Body of pancreas (tissue), 4 donors: Measurements from ENCODE around the gene GPRC5C. TPM values are rescaled to one million over a fixed set of nuclear protein-coding genes. Genes with fewer than 3 reads are reported as not detected.
A peak's percentile ranks its signal among the peaks of the same experiment; 100 is the strongest.

Experiments
- ATAC-seq: fragments of 150-250 bp; one replicate; pipeline ENCODE4 v1.9.1; 2016
- DNase-seq, 4 donors: peaks; one replicate each; pipeline ENCODE4 v3.0.0-alpha.2; 2019
- H3K27ac ChIP-seq, 4 donors: fragments of 200-600 bp; sonication (generic); 1 replicate in 3 of 4; 2 replicates in 1 of 4; pipeline versions ENCODE4 v1.5.1 to v1.6.1; 2016 to 2019; ENCODE audit warnings: mild to moderate bottlenecking in 1 of 4, mixed read lengths in 1 of 4, moderate library complexity in 1 of 4
- H3K27me3 ChIP-seq, 2 donors: fragments of 200-600 bp; sonication (generic); one replicate each; pipeline ENCODE4 v1.6.0; 2016; ENCODE audit warnings: mild to moderate bottlenecking in 1 of 2
- H3K36me3 ChIP-seq, 2 donors: fragments of 200-600 bp; sonication (generic); replicated peaks in 1 of 2; 2 replicates each; pipeline ENCODE4 v1.5.1; 2016; ENCODE audit warnings: low read depth in 2 of 2; ENCODE audit not compliant: insufficient read depth in 1 of 2
- H3K4me1 ChIP-seq: fragments of 200-600 bp; sonication (generic); one replicate; pipeline ENCODE4 v1.6.0; 2016
- H3K4me3 ChIP-seq, 2 donors: fragments of 200-600 bp; sonication (generic); 1 replicate in 1 of 2; 2 replicates in 1 of 2; pipeline ENCODE4 v1.5.1; 2016 to 2019
- H3K9me3 ChIP-seq, 3 donors: fragments of 200-600 bp; sonication (generic); 1 replicate in 2 of 3; 2 replicates in 1 of 3; pipeline ENCODE4 v1.5.1; 2016
- POLR2A ChIP-seq, 3 donors: fragments of 450-650 bp; IDR thresholded peaks; one replicate each; pipeline ENCODE4 v1.6.1; 2016; ENCODE audit warnings: antibody characterized with exemption in 3 of 3, mild to moderate bottlenecking in 2 of 3
- WGBS, 2 donors: methylation state at CpG; one replicate each; pipeline ENCODE4 v1.1.5; 2017; 5-methylcytosine and 5-hydroxymethylcytosine counted together
- intact Hi-C: fragments of 100-400 bp; cut with DNase I; formaldehyde crosslinking; loops from one replicate; pipeline ENCODE4 v1.15.1; 2023
- total RNA-seq, 2 donors: library from RNA; depleted of rRNA; stranded (reverse); fragments of >200 nt; gene quantifications; one replicate each; pipeline ENCODE4 v1.1.0, GENCODE V29; 2016
- TF ChIP-seq, protein P1 (sequence below), 7 experiments: fragments of 450-650 bp in 4 of 7; fragments of 200-600 bp in 3 of 7; sonication (generic) in 3 of 7; IDR thresholded peaks; one replicate each; pipeline ENCODE4 v1.5.1; 2016 to 2019; ENCODE audit warnings: antibody characterized with exemption in 7 of 7

Gene GPRC5C
- total RNA-seq, 2 donors from 2014 or later, result 68.0 to 71.2 TPM

- intact Hi-C loops, result loop anchor here (2.0 kb wide), 1 partner anchor 81 kb away; no protein-coding TSS in a partner anchor
- TF ChIP-seq POLR2A (IDR thresholded peaks at IDR 0.05), result no peak
- TF ChIP-seq, protein P1, sequence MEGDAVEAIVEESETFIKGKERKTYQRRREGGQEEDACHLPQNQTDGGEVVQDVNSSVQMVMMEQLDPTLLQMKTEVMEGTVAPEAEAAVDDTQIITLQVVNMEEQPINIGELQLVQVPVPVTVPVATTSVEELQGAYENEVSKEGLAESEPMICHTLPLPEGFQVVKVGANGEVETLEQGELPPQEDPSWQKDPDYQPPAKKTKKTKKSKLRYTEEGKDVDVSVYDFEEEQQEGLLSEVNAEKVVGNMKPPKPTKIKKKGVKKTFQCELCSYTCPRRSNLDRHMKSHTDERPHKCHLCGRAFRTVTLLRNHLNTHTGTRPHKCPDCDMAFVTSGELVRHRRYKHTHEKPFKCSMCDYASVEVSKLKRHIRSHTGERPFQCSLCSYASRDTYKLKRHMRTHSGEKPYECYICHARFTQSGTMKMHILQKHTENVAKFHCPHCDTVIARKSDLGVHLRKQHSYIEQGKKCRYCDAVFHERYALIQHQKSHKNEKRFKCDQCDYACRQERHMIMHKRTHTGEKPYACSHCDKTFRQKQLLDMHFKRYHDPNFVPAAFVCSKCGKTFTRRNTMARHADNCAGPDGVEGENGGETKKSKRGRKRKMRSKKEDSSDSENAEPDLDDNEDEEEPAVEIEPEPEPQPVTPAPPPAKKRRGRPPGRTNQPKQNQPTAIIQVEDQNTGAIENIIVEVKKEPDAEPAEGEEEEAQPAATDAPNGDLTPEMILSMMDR (IDR thresholded peaks at IDR 0.05), result no peak
- no peak overlapping the region for H3K4me3 ChIP-seq
- peaks cover 7% of the 10 kb centered on the region for H3K4me1 ChIP-seq
- H3K27ac ChIP-seq, result no peak overlapping the region
- 85 to 90% methylated on average over 9 to 10 of the region's 10 CpGs for WGBS, 2 donors
- H3K36me3 ChIP-seq, result no peaks in the 10 kb centered on the region
- no peaks in the 10 kb centered on the region for H3K27me3 ChIP-seq
- ATAC-seq, result no peak
- DNase-seq, result no peak
- H3K9me3 ChIP-seq, result no peaks in the 10 kb centered on the region
Observed at GRCh38 chr17:74461611-74462010, 29.7 kb downstream of the GPRC5C start.

- Histone ChIP-seq H3K4me1 (no peaks in the 10 kb centered on the region), H3K27me3 (no peaks in the 10 kb centered on the region), H3K4me3 (no peak overlapping the region), H3K9me3 (no peaks in the 10 kb centered on the region), H3K27ac (no peak overlapping the region), H3K36me3 (no peaks in the 10 kb centered on the region)
- 72 to 73% methylated on average over 7 of the region's 7 CpGs for WGBS, 2 donors
- TF ChIP-seq, protein P1 (IDR thresholded peaks at IDR 0.05), result no peak
- TF ChIP-seq POLR2A (IDR thresholded peaks at IDR 0.05), result no peak
- ATAC-seq (no peak), DNase-seq (no peak)
- intact Hi-C loops, result no loop called here
Observed at GRCh38 chr17:74464730-74465377, 33.0 kb downstream of the GPRC5C start.

GRCh38 chr17:74465378-74466110 lies 33.7 kb downstream of the GPRC5C start:
- H3K9me3 ChIP-seq, result no peaks in the 10 kb centered on the region
- no peaks in the 10 kb centered on the region for H3K36me3 ChIP-seq
- TF ChIP-seq POLR2A (IDR thresholded peaks at IDR 0.05), result no peak
- TF ChIP-seq, protein P1 (IDR thresholded peaks at IDR 0.05), result no peak
- no peaks in the 10 kb centered on the region for H3K4me1 ChIP-seq
- no peak for DNase-seq
- intact Hi-C loops, result no loop called here
- no peak for ATAC-seq
- no peak overlapping the region for H3K4me3 ChIP-seq
- no peak overlapping the region for H3K27ac ChIP-seq
- 62 to 69% methylated on average over 8 of the region's 8 CpGs for WGBS, 2 donors
- no peaks in the 10 kb centered on the region for H3K27me3 ChIP-seq

DNA sequence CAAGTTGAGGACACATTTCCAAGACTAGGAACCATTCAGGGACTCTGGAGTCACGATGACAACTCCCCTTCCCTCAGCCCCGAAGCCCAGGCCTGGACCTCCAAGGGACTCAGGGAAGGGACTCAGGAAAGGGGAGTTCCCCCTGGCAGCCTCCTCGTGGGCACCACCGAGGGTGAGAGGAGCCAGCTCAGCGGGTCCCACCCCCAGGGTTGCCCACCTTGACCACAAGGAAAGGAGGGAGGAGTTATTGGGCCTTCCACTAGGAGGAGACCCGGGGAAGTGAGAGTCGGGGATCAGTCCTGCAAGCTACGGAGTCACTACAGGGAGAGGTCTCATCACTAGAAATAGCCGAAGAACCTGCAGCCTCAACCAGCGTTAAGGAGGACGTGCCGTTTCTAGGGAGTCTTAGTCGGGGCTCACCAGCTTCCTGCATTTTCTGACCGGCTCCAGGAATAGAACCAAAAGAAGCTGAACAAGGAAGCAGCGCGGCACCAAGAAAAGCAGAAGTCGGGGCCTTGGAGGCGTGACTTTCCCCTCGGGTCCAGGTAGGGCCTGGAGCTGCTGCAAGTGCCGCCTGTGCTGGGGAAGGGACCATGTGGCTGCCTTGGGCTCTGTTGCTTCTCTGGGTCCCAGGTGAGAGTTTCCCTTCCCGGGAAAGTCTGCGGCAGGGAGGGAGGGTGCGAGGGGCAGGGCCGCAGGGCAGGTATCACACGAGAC lies 34.4 kb downstream of the GPRC5C start, which contains the start of gene CD300A:
Gene CD300A, plus strand, starts transcription at position 524 of the 717 bp plus-strand sequence. Its CDS starts 70 bp downstream, at position 594.
- H3K27ac ChIP-seq, result peak within 1 kb of the TSS in 1 of 4 donors; percentile 53
- H3K27me3 ChIP-seq, result no peaks in the 10 kb centered on the region

More for the DNA sequence above, 34.4 kb downstream of the GPRC5C start, which contains the start of gene CD300A:
- DNase-seq, result peak in 1 of 4 donors; percentile 63
- WGBS, 2 donors, result 44 to 67% methylated on average over 11 to 25 of the region's 25 CpGs
- Histone ChIP-seq H3K4me1 (no peaks in the 10 kb centered on the region), H3K4me3 (no peak within 1 kb of the TSS), H3K9me3 (no peaks in the 10 kb centered on the region), H3K36me3 (no peaks in the 10 kb centered on the region)
- ATAC-seq, result no peak
- TF ChIP-seq, protein P1 (IDR thresholded peaks at IDR 0.05), result no peak
- peak in 1 of 3 donors; percentile 24 for TF ChIP-seq POLR2A (IDR thresholded peaks at IDR 0.05)
- intact Hi-C loops, result no loop called here
